Mesenchymal stem cell (in vitro differentiated cells and primary cell): ENCODE data around the gene FAM162A.
"Not testable (repeated sequence)": the region's sequence is repeated elsewhere in the genome, so short reads cannot be mapped to it uniquely, and the experiment has no call there.

Experiments
- DNase-seq: peaks from one replicate; pipeline ENCODE4 v3.0.0-alpha.2; 2013
- H2AFZ ChIP-seq: one replicate; pipeline ENCODE4 v1.6.1; 2013; ENCODE audit warnings: low read depth, mild to moderate bottlenecking, control low read depth, inconsistent platforms, low read length, moderate library complexity
- H2AK5ac ChIP-seq: 2 replicates; pipeline ENCODE4 v1.6.1; 2013; ENCODE audit warnings: low read length, moderate library complexity, mild to moderate bottlenecking, inconsistent platforms; ENCODE audit not compliant: severe bottlenecking
- H2BK120ac ChIP-seq: one replicate; pipeline ENCODE4 v1.6.1; 2013; ENCODE audit warnings: low read depth, mild to moderate bottlenecking, inconsistent platforms, low read length, moderate library complexity
- H2BK12ac ChIP-seq, 2 experiments: one replicate each; pipeline ENCODE4 v1.6.1; 2013; ENCODE audit warnings: inconsistent platforms in 2 of 2, low read length in 2 of 2, mild to moderate bottlenecking in 2 of 2, moderate library complexity in 2 of 2, control low read depth in 1 of 2
- H2BK15ac ChIP-seq: one replicate; pipeline ENCODE4 v1.6.1; 2013; ENCODE audit warnings: mild to moderate bottlenecking, low read depth, inconsistent platforms; ENCODE audit not compliant: poor library complexity, severe bottlenecking
- H2BK5ac ChIP-seq: 2 replicates; pipeline ENCODE4 v1.6.1; 2013; ENCODE audit warnings: low read depth, mild to moderate bottlenecking, low read length, control low read depth, inconsistent platforms; ENCODE audit not compliant: poor library complexity, severe bottlenecking
- H3K14ac ChIP-seq, 2 experiments: one replicate each; pipeline ENCODE4 v1.6.1; 2013; ENCODE audit warnings: inconsistent platforms in 2 of 2, low read length in 2 of 2, control low read depth in 1 of 2, mild to moderate bottlenecking in 1 of 2, moderate library complexity in 1 of 2
- H3K18ac ChIP-seq, 2 experiments: one replicate each; pipeline ENCODE4 v1.6.1; 2013; ENCODE audit warnings: inconsistent platforms in 2 of 2, low read length in 2 of 2, control low read depth in 1 of 2, low read depth in 1 of 2, mild to moderate bottlenecking in 1 of 2
- H3K23ac ChIP-seq, 2 experiments: one replicate each; pipeline ENCODE4 v1.6.1; 2013; ENCODE audit warnings: inconsistent platforms in 2 of 2, low read length in 2 of 2, mild to moderate bottlenecking in 2 of 2, moderate library complexity in 2 of 2, control low read depth in 1 of 2
- H3K27ac ChIP-seq: 2 replicates; pipeline ENCODE4 v1.5.1; 2013; ENCODE audit warnings: mild to moderate bottlenecking, moderate library complexity, low read length, control low read depth, inconsistent platforms; ENCODE audit not compliant: poor library complexity, severe bottlenecking
- H3K27me3 ChIP-seq, 2 experiments: 2 replicates each; pipeline versions ENCODE4 v1.6.1 to v1.7.0; 2013; ENCODE audit warnings: low read length in 2 of 2, mild to moderate bottlenecking in 2 of 2, moderate library complexity in 2 of 2, control low read depth in 1 of 2, inconsistent platforms in 1 of 2; ENCODE audit not compliant: control insufficient read depth in 1 of 2, insufficient read depth in 1 of 2
- H3K36me3 ChIP-seq, 2 experiments: 2 replicates each; pipeline versions ENCODE4 v1.6.1 to v1.7.0; 2013; ENCODE audit warnings: low read length in 2 of 2, control low read depth in 1 of 2, inconsistent platforms in 1 of 2, low read depth in 1 of 2, mild to moderate bottlenecking in 1 of 2; ENCODE audit not compliant: insufficient read depth in 2 of 2, control insufficient read depth in 1 of 2
- H3K4ac ChIP-seq, 2 experiments: one replicate each; pipeline ENCODE4 v1.6.1; 2013; ENCODE audit warnings: inconsistent platforms in 2 of 2, low read length in 2 of 2, mild to moderate bottlenecking in 2 of 2, moderate library complexity in 2 of 2, control low read depth in 1 of 2, low read depth in 1 of 2
- H3K4me1 ChIP-seq: 2 replicates; pipeline ENCODE4 v1.6.1; 2013; ENCODE audit warnings: low read depth, low read length, control low read depth; ENCODE audit not compliant: control insufficient read depth, insufficient read depth
- H3K4me2 ChIP-seq: 2 replicates; pipeline ENCODE4 v1.6.1; 2013; ENCODE audit warnings: low read length, mild to moderate bottlenecking, inconsistent platforms; ENCODE audit not compliant: poor library complexity, severe bottlenecking
- H3K4me3 ChIP-seq, 2 experiments: 2 replicates each; pipeline versions ENCODE4 v1.5.1 to v1.7.0; 2013; ENCODE audit warnings: low read length in 2 of 2, mild to moderate bottlenecking in 2 of 2, control low read depth in 1 of 2, low read depth in 1 of 2; ENCODE audit not compliant: insufficient read depth in 1 of 2
- H3K79me1 ChIP-seq: replicated peaks from 2 replicates; pipeline ENCODE4 v1.6.1; 2013; ENCODE audit warnings: mild to moderate bottlenecking, control low read depth, low read length, inconsistent platforms; ENCODE audit not compliant: poor library complexity, severe bottlenecking
- H3K9ac ChIP-seq: 2 replicates; pipeline ENCODE4 v1.7.0; 2013; ENCODE audit warnings: mild to moderate bottlenecking, low read length, moderate library complexity
- H3K9me3 ChIP-seq: 2 replicates; pipeline ENCODE4 v1.7.0; 2013; ENCODE audit warnings: mild to moderate bottlenecking, low read length; ENCODE audit not compliant: control insufficient read depth
- H4K8ac ChIP-seq: one replicate; pipeline ENCODE4 v1.6.1; 2013; ENCODE audit warnings: inconsistent platforms, mild to moderate bottlenecking, low read length, moderate library complexity
- H4K91ac ChIP-seq: one replicate; pipeline ENCODE4 v1.6.1; 2013; ENCODE audit warnings: mild to moderate bottlenecking, low read length, inconsistent platforms
- WGBS: methylation state at CpG from one replicate; pipeline ENCODE4 v1.1.7; 2013; ENCODE audit warnings: mixed read lengths; 5-methylcytosine and 5-hydroxymethylcytosine counted together

The FAM162A gene

DNA sequence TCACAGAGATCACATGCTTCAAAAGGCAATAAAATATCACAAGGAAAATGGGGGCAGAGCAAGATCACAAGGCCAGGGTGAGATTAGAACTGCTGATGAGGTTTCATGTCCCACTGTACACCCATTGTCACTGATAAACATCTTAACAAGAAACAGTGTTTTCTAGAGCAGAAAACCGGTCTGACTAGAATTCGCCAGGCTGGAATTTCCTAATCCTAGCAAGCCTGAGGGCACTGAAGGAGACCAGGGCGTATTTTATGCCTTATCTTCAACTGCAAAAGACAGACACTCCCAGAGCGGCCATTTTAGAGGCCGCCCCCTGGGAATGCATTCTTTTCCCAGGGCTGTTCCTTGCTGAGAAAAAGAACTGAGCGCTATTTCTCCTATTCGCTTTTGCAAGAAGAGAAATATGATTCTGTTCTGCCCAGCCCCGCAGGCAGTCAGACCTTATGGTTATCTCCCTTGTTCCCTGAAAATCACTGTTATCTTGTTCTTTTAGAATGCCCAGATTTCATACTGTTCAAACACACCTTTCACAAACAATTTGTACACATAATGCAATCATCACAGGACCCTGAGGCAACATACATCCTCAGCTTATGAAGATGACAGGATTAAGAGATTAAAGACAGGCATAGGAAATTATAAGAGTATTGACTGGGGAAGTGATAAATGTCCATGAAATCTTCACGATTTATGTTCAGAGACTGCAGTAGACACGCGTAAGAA lies 59.9 kb downstream of the FAM162A start:
- not testable (repeated sequence) for H4K91ac ChIP-seq, H3K14ac ChIP-seq, H3K4ac ChIP-seq, H3K4me1 ChIP-seq, H3K4me3 ChIP-seq, H3K27ac ChIP-seq, DNase-seq, H2BK12ac ChIP-seq, H3K23ac ChIP-seq, H2BK5ac ChIP-seq, H4K8ac ChIP-seq, H3K27me3 ChIP-seq, H2AK5ac ChIP-seq, H3K9ac ChIP-seq, H2BK120ac ChIP-seq, H3K9me3 ChIP-seq, H3K4me2 ChIP-seq, H2AFZ ChIP-seq, H3K18ac ChIP-seq, H2BK15ac ChIP-seq
- H3K79me1 ChIP-seq = peaks cover 14% of the 10 kb centered on the region
- peaks cover 15 to 73% of the 10 kb centered on the region in 2 experiments for H3K36me3 ChIP-seq
- WGBS = 94% methylated on average over 11 of the region's 11 CpGs

DNA sequence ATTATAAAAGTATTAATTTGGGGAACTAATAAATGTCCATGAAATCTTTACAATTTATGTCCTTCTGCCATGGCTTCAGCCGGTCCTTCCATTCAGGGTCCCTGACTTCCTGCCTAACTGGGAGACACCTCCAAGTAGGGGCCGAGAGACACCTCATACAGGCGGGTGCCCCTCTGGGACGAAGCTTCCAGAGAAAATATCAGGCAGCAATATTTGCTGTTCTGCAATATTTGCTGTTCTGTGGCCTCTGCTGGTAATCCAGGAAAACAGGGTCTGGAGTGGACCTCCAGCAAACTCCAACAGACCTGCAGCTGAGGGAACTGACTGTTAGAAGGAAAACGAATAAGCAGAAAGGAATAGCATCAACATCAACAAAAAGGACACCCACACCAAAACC lies 60.5 kb downstream of the FAM162A start:
- H2BK5ac ChIP-seq, H2BK12ac ChIP-seq, H3K23ac ChIP-seq, H3K14ac ChIP-seq, H2AK5ac ChIP-seq, H3K4me3 ChIP-seq, H3K9ac ChIP-seq, H3K18ac ChIP-seq, H3K27me3 ChIP-seq, DNase-seq, H4K8ac ChIP-seq, H2BK120ac ChIP-seq, H3K4ac ChIP-seq, H4K91ac ChIP-seq, H3K27ac ChIP-seq, H2BK15ac ChIP-seq, H2AFZ ChIP-seq, H3K4me1 ChIP-seq, H3K9me3 ChIP-seq, H3K4me2 ChIP-seq: not testable (repeated sequence)
- H3K79me1 ChIP-seq = peaks cover 11% of the 10 kb centered on the region
- H3K36me3 ChIP-seq = peaks cover 15 to 73% of the 10 kb centered on the region in 2 experiments
- WGBS = 99% methylated on average over 4 of the region's 5 CpGs

DNA sequence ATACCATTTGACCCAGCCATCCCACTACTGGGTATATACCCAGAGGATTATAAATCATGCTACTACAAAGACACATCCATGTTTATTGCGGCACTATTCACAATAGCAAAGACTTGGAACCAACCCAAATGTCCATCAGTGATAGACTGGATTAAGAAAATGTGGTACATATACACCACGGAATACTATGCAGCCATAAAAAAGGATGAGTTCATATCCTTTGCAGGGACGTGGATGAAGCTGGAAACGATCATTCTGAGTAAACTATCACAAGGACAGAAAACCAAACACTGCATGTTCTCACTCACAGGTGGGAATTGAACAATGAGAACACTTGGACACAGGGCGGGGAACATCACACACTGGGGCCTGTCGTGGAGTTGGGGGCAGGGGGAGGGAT lies 64.2 kb downstream of the FAM162A start:
- H3K27ac ChIP-seq, H2AK5ac ChIP-seq, H3K9me3 ChIP-seq, H4K91ac ChIP-seq, H3K14ac ChIP-seq, H3K4me3 ChIP-seq, H3K4me1 ChIP-seq, H3K23ac ChIP-seq, H4K8ac ChIP-seq, H3K27me3 ChIP-seq, H2AFZ ChIP-seq, H2BK12ac ChIP-seq, H3K79me1 ChIP-seq, H3K4ac ChIP-seq, DNase-seq, H2BK120ac ChIP-seq, H3K9ac ChIP-seq, H2BK5ac ChIP-seq, H3K4me2 ChIP-seq, H3K18ac ChIP-seq, H2BK15ac ChIP-seq: not testable (repeated sequence)
- WGBS = 100% methylated on average over 4 of the region's 6 CpGs
- H3K36me3 ChIP-seq = peaks cover 19 to 70% of the 10 kb centered on the region in 2 experiments

DNA sequence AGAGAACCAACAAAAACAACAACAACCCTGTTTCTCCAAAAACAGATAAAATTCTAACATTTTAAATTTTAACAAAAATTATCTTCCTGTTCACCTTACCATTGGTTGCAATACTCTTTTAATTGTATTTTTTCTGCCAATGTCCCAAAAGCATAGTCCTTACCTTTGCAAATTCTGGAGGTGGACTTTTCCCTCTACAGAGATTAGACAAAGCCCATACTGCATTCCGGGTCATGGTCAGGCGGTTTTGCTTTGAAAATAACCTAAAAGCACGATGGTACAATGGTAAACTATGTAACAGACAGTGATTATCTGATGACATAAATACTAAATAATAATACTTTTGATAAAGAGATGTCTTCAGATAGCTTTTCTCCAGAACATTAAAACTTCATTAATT lies 67.4 kb downstream of the FAM162A start:
- no peak overlapping the region for H2AK5ac ChIP-seq

More for the DNA sequence above, 67.4 kb downstream of the FAM162A start:
- Histone ChIP-seq H3K14ac (no peak overlapping the region), H3K4ac (no peak overlapping the region), H3K27ac (no peak overlapping the region), H3K9ac (no peak overlapping the region), H2BK120ac (no peak overlapping the region), H2BK15ac (no peak overlapping the region), H2AFZ (no peak overlapping the region), H3K36me3 (peaks cover 18 to 82% of the 10 kb centered on the region in 2 experiments), H2BK12ac (no peak overlapping the region), H3K4me3 (no peak overlapping the region), H3K4me2 (no peak overlapping the region), H3K18ac (no peak overlapping the region), H3K9me3 (no peaks in the 10 kb centered on the region), H3K79me1 (peaks cover 7% of the 10 kb centered on the region), H2BK5ac (no peak overlapping the region), H3K23ac (no peak overlapping the region), H3K4me1 (no peaks in the 10 kb centered on the region), H4K8ac (no peak overlapping the region), H4K91ac (no peak overlapping the region), H3K27me3 (no peaks in the 10 kb centered on the region)
- no CpG with 5 or more reads among the region's 3 CpGs for WGBS
- DNase-seq = no peak
